CD8-positive, alpha-beta memory T cell (primary cell): Measurements from ENCODE around the gene NTMT2. TPM values are rescaled to one million over a fixed set of nuclear protein-coding genes. Genes with fewer than 3 reads are reported as not detected.

Experiments
- CTCF ChIA-PET: fragments of 350-600 bp; sonication (Branson Sonifier 250); formaldehyde crosslinking; loops from one replicate; lab custom pipeline; 2021; ENCODE audit warnings: antibody characterized with exemption; lab: Charles Lee
- POLR2A ChIA-PET: fragments of 350-600 bp; sonication (Branson Sonifier 250); formaldehyde crosslinking; loops from one replicate; lab custom pipeline; 2021; ENCODE audit warnings: antibody characterized with exemption; lab: Charles Lee
- DNase-seq, 5 donors: peaks; one replicate each; pipeline versions ENCODE4 v3.0.0 to v3.0.0-alpha.2; 2020 to 2022; ENCODE audit warnings: mixed read lengths in 1 of 5
- H3K27ac ChIP-seq: one replicate; pipeline ENCODE4 v1.7.0; 2013; ENCODE audit warnings: low read depth, mild to moderate bottlenecking, low read length, moderate library complexity
- H3K27me3 ChIP-seq: 2 replicates; pipeline ENCODE4 v1.7.0; 2013; ENCODE audit warnings: low read length, mild to moderate bottlenecking; ENCODE audit not compliant: insufficient read depth, poor library complexity, severe bottlenecking
- H3K36me3 ChIP-seq: 2 replicates; pipeline ENCODE4 v1.7.0; 2013; ENCODE audit warnings: mild to moderate bottlenecking, low read length, moderate library complexity; ENCODE audit not compliant: insufficient read depth
- H3K4me1 ChIP-seq: 2 replicates; pipeline ENCODE4 v1.7.0; 2013; ENCODE audit warnings: mild to moderate bottlenecking, low read length, moderate library complexity; ENCODE audit not compliant: insufficient read depth
- H3K4me3 ChIP-seq: 2 replicates; pipeline ENCODE4 v1.7.0; 2013; ENCODE audit warnings: mild to moderate bottlenecking, low read length
- H3K9me3 ChIP-seq: 2 replicates; pipeline ENCODE4 v1.7.0; 2013; ENCODE audit warnings: mild to moderate bottlenecking, low read length
- H3K27ac Mint-ChIP-seq, 8 donors: one replicate each; pipeline ENCODE4 v1.8.0; 2020 to 2021; ENCODE audit warnings: mixed read lengths in 8 of 8, mild to moderate bottlenecking in 6 of 8, inconsistent platforms in 3 of 8, moderate library complexity in 3 of 8
- H3K27me3 Mint-ChIP-seq, 2 donors: one replicate each; pipeline ENCODE4 v1.8.0; 2020 to 2021; ENCODE audit warnings: mixed read lengths in 2 of 2, mild to moderate bottlenecking in 1 of 2, moderate library complexity in 1 of 2
- H3K36me3 Mint-ChIP-seq, 3 donors: one replicate each; pipeline ENCODE4 v1.8.0; 2020 to 2021; ENCODE audit warnings: mixed read lengths in 3 of 3, inconsistent platforms in 1 of 3, mild to moderate bottlenecking in 1 of 3
- H3K4me1 Mint-ChIP-seq, 3 donors: one replicate each; pipeline ENCODE4 v1.8.0; 2020 to 2021; ENCODE audit warnings: mixed read lengths in 3 of 3, inconsistent platforms in 1 of 3, mild to moderate bottlenecking in 1 of 3
- H3K4me3 Mint-ChIP-seq, 7 donors: one replicate each; pipeline ENCODE4 v1.8.0; 2020 to 2021; ENCODE audit warnings: mixed read lengths in 7 of 7, mild to moderate bottlenecking in 6 of 7, moderate library complexity in 4 of 7, inconsistent platforms in 2 of 7
- H3K9me3 Mint-ChIP-seq, 5 donors: one replicate each; pipeline ENCODE4 v1.8.0; 2020 to 2022; ENCODE audit warnings: mixed read lengths in 5 of 5, mild to moderate bottlenecking in 3 of 5, moderate library complexity in 2 of 5, inconsistent platforms in 1 of 5
- polyA plus RNA-seq: library from polyadenylated mRNA; unstranded; fragments of 300-500 nt; fragmentation: Illumina TruSeq; gene quantifications from one replicate; pipeline ENCODE4 v1.2.3, GENCODE V29; 2021
- total RNA-seq, 2 experiments: library from RNA; stranded (reverse); gene quantifications; one replicate each; pipeline ENCODE4 v1.2.3, GENCODE V29; 2021

Gene NTMT2
- total and polyA plus RNA-seq, 3 experiments from 2014 or later, result not detected

GRCh38 chr1:170146720-170147263, 1.0 kb downstream of the NTMT2 start:
- CTCF ChIA-PET, result no interaction called here
- H3K27me3 ChIP-seq, result no peaks in the 10 kb centered on the region

GRCh38 chr1:170149241-170149640, 3.5 kb downstream of the NTMT2 start:
- Mint-ChIP-seq H3K27me3 (peaks cover 17 to 38% of the 10 kb centered on the region in 2 donors), H3K4me3 (no peak overlapping the region), H3K9me3 (peaks cover 8 to 13% (median 8%) of the 10 kb centered on the region in 5 donors), H3K27ac (no peak overlapping the region), H3K36me3 (peaks cover 0 to 4% (median 0%) of the 10 kb centered on the region in 3 donors), H3K4me1 (no peaks in the 10 kb centered on the region)
- Histone ChIP-seq H3K36me3 (no peaks in the 10 kb centered on the region), H3K9me3 (no peaks in the 10 kb centered on the region), H3K27me3 (no peaks in the 10 kb centered on the region), H3K4me3 (no peak overlapping the region), H3K4me1 (no peaks in the 10 kb centered on the region), H3K27ac (no peak overlapping the region)
- DNase-seq, result no peak
- ChIA-PET POLR2A (no interaction called here), CTCF (no interaction called here)

More at GRCh38 chr1:170146720-170147263, 1.0 kb downstream of the NTMT2 start:
- Histone ChIP-seq H3K27ac (no peak overlapping the region), H3K4me3 (no peak overlapping the region), H3K4me1 (no peaks in the 10 kb centered on the region), H3K36me3 (no peaks in the 10 kb centered on the region), H3K9me3 (no peaks in the 10 kb centered on the region)
- Mint-ChIP-seq H3K4me1 (no peaks in the 10 kb centered on the region), H3K9me3 (peaks cover 0 to 10% (median 5%) of the 10 kb centered on the region in 5 donors), H3K36me3 (peaks cover 0 to 3% (median 0%) of the 10 kb centered on the region in 3 donors), H3K27me3 (peaks cover 15 to 45% of the 10 kb centered on the region in 2 donors), H3K4me3 (no peak overlapping the region), H3K27ac (peak overlapping the region in 1 of 8 donors; percentile 12)
- POLR2A ChIA-PET, result no interaction called here
- peak in 1 of 5 donors; percentile 9 for DNase-seq

DNA sequence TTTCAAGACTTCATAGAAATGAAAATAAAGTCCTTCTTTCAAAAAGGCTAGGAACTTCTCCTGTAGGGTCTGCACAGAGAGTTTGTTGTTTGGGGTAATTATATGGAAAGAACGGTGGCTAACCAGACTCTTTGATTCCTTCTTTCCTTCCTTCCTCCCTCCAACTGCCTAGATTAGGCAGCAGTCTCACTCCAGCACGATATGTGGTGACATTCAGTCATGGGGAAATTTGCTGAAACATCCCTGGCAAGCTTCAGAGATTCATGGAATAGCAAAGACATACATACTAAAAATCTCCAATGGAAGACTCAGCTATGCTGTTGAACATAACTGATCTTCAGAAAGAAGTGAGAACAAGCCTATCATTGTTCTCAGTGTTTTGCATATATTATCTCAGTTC, 4.3 kb downstream of the NTMT2 start:
- Mint-ChIP-seq H3K4me1 (no peaks in the 10 kb centered on the region), H3K4me3 (no peak overlapping the region), H3K36me3 (peaks cover 0 to 8% (median 0%) of the 10 kb centered on the region in 3 donors), H3K27ac (no peak overlapping the region), H3K9me3 (peaks cover 9 to 13% (median 10%) of the 10 kb centered on the region in 5 donors), H3K27me3 (peaks cover 15 to 32% of the 10 kb centered on the region in 2 donors)
- CTCF ChIA-PET, result no interaction called here
- H3K9me3 ChIP-seq, result no peaks in the 10 kb centered on the region
- no peaks in the 10 kb centered on the region for H3K36me3 ChIP-seq
- no peaks in the 10 kb centered on the region for H3K4me1 ChIP-seq
- no peak overlapping the region for H3K27ac ChIP-seq
- POLR2A ChIA-PET, result no interaction called here
- H3K27me3 ChIP-seq, result no peaks in the 10 kb centered on the region
- no peak for DNase-seq
- no peak overlapping the region for H3K4me3 ChIP-seq

DNA sequence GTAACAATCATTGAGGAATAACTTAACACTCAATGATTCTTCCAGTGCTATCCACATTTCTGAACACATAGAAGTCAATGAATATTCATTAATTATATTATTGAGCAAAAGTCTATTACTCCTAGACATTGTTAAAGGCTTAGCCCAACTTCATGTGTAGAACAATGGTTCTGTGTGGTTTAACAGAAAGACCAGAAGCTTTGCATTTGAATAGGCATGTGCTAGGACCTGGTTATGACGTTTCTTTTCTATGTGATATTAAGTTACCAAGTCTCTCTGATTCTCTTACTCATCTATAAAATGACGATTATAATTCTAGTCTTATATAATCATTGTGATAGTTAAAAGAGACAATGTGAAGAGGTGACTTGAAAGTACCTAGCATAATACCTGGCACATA, 5.2 kb downstream of the NTMT2 start:
- Histone ChIP-seq H3K27me3 (no peaks in the 10 kb centered on the region), H3K9me3 (no peaks in the 10 kb centered on the region), H3K36me3 (no peaks in the 10 kb centered on the region), H3K4me3 (no peak overlapping the region), H3K4me1 (no peaks in the 10 kb centered on the region), H3K27ac (no peak overlapping the region)
- ChIA-PET CTCF (no interaction called here), POLR2A (no interaction called here)
- Mint-ChIP-seq H3K4me3 (no peak overlapping the region), H3K4me1 (no peaks in the 10 kb centered on the region), H3K27me3 (peaks cover 10 to 32% of the 10 kb centered on the region in 2 donors), H3K36me3 (peaks cover 0 to 8% (median 0%) of the 10 kb centered on the region in 3 donors), H3K9me3 (peaks cover 9 to 13% (median 13%) of the 10 kb centered on the region in 5 donors), H3K27ac (no peak overlapping the region)
- no peak for DNase-seq

DNA sequence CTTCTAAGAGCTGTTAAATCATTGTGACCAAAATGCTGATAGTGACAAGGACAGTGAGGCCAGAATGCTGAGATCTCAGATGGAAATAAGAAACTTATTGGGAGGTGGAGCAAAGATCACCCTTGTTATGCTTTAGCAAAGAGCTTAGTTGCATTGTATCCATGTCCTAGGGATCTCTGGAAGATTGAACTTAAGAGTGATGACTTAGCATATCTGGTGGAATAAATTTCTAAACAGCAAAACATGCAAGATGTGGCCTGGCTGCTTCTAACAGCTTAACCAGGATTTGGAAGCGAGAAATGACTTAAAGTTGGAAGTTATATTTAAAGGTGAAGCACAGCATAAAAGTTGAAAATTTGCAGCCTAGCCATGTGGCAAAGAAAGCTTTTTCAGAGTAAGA, 7.7 kb downstream of the NTMT2 start:
- peaks cover 9 to 45% of the 10 kb centered on the region in 2 donors for H3K27me3 Mint-ChIP-seq
- no peak overlapping the region for H3K4me3 ChIP-seq
- H3K4me1 ChIP-seq, result no peaks in the 10 kb centered on the region
- H3K4me3 Mint-ChIP-seq, result no peak overlapping the region
- no peak for DNase-seq
- ChIA-PET CTCF (no interaction called here), POLR2A (no interaction called here)
- H3K9me3 Mint-ChIP-seq, result peaks cover 10 to 13% (median 13%) of the 10 kb centered on the region in 5 donors
- no peak overlapping the region for H3K27ac ChIP-seq
- H3K36me3 ChIP-seq, result no peaks in the 10 kb centered on the region
- no peaks in the 10 kb centered on the region for H3K27me3 ChIP-seq
- no peaks in the 10 kb centered on the region for H3K9me3 ChIP-seq
- H3K36me3 Mint-ChIP-seq, result peaks cover 0 to 8% (median 0%) of the 10 kb centered on the region in 3 donors
- no peak overlapping the region for H3K27ac Mint-ChIP-seq
- no peaks in the 10 kb centered on the region for H3K4me1 Mint-ChIP-seq

DNA sequence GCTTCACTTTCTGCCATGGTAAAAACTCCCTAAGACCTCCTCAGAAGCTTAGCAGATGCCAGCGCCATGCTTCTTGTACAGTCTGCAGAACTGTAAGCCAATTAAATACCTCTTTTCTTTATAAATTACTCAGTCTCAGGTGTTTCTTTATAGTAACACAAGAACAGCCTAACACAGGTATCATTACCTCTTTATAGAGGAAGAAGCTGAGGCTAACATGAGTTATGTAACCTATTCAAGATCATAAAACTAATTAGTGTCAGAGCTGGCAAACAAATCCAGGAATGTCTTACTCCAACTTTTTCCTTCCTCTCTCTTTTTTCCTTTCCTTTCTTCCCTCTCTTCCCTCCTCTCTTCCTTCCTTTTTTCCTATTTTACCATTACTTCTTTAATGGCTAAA, 9.3 kb downstream of the NTMT2 start:
- Mint-ChIP-seq H3K4me3 (no peak overlapping the region), H3K36me3 (peaks cover 0 to 8% (median 0%) of the 10 kb centered on the region in 3 donors), H3K4me1 (no peaks in the 10 kb centered on the region), H3K27ac (no peak overlapping the region), H3K9me3 (peaks cover 10 to 16% (median 13%) of the 10 kb centered on the region in 5 donors), H3K27me3 (peaks cover 4 to 44% of the 10 kb centered on the region in 2 donors)
- Histone ChIP-seq H3K4me3 (no peak overlapping the region), H3K9me3 (no peaks in the 10 kb centered on the region), H3K27me3 (no peaks in the 10 kb centered on the region), H3K36me3 (no peaks in the 10 kb centered on the region), H3K27ac (no peak overlapping the region), H3K4me1 (no peaks in the 10 kb centered on the region)
- no peak for DNase-seq
- ChIA-PET POLR2A (no interaction called here), CTCF (no interaction called here)

GRCh38 chr1:170156594-170156993, 10.8 kb downstream of the NTMT2 start:
- H3K36me3 Mint-ChIP-seq, result peaks cover 0 to 8% (median 0%) of the 10 kb centered on the region in 3 donors
- peaks cover 10 to 16% (median 13%) of the 10 kb centered on the region in 5 donors for H3K9me3 Mint-ChIP-seq
- H3K4me1 Mint-ChIP-seq, result no peaks in the 10 kb centered on the region
- no peak overlapping the region for H3K27ac Mint-ChIP-seq
- Histone ChIP-seq H3K36me3 (no peaks in the 10 kb centered on the region), H3K4me1 (no peaks in the 10 kb centered on the region), H3K4me3 (no peak overlapping the region), H3K9me3 (no peaks in the 10 kb centered on the region), H3K27ac (no peak overlapping the region), H3K27me3 (no peaks in the 10 kb centered on the region)
- H3K4me3 Mint-ChIP-seq, result no peak overlapping the region
- CTCF ChIA-PET, result no interaction called here
- peaks cover 3 to 44% of the 10 kb centered on the region in 2 donors for H3K27me3 Mint-ChIP-seq
- POLR2A ChIA-PET, result no interaction called here
- DNase-seq, result no peak

DNA sequence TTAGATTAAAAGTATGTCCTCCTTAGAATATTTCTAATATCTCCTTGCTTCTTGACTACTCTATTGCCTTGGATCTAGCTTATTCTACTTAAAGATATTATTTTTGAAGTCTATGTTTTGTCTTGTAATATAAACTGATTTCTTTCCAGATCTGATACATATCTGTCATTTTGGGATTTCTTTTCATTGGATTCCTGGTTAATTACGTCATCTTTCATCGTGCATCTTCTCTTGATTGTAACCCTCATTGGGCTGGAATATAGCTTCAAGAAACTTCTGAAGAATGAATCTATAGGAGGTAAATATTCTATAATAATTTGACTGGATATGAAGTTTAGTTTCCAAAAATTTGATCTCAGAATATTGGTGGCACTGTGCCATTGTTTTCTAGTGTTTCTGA, 12.1 kb downstream of the NTMT2 start:
- H3K4me3 Mint-ChIP-seq, result no peak overlapping the region
- peaks cover 0 to 8% (median 0%) of the 10 kb centered on the region in 3 donors for H3K36me3 Mint-ChIP-seq
- no peak for DNase-seq
- Histone ChIP-seq H3K36me3 (no peaks in the 10 kb centered on the region), H3K27ac (no peak overlapping the region), H3K27me3 (no peaks in the 10 kb centered on the region), H3K4me1 (no peaks in the 10 kb centered on the region), H3K4me3 (no peak overlapping the region), H3K9me3 (no peaks in the 10 kb centered on the region)
- H3K27ac Mint-ChIP-seq, result no peak overlapping the region
- H3K4me1 Mint-ChIP-seq, result no peaks in the 10 kb centered on the region
- ChIA-PET CTCF (no interaction called here), POLR2A (no interaction called here)
- peaks cover 10 to 14% (median 13%) of the 10 kb centered on the region in 5 donors for H3K9me3 Mint-ChIP-seq
- peaks cover 0 to 44% of the 10 kb centered on the region in 2 donors for H3K27me3 Mint-ChIP-seq
